K562 (cell line): ENCODE data around the gene DROSHA. TPM values are rescaled to one million over a fixed set of nuclear protein-coding genes. Genes with fewer than 3 reads are reported as not detected.

Experiments used
- ATAC-seq: fragments of 200-7000 bp; cut with Tn5 transposase; 3 replicates; pipeline ENCODE4 v1.9.1; 2020; ENCODE audit warnings: moderate library complexity
- BruUV-seq: library from RNA; stranded (reverse); fragments of 400-500 nt; replicated peaks from 2 replicates; lab custom pipeline; 2021; lab: Mats Ljungman, UMichigan
- CTCF ChIA-PET: fragments of 300-600 bp; formaldehyde crosslinking; extraction: SDS; loops from one replicate; lab custom pipeline; 2021; ENCODE audit warnings: low intra/inter-chr PET ratio; lab: Yijun Ruan, JAX
- POLR2A ChIA-PET: fragments of 300-600, 350-650 bp; sonication (Branson Sonifier 250); formaldehyde crosslinking; extraction: SDS; loops from one replicate; lab custom pipeline; 2021; ENCODE audit warnings: antibody characterized with exemption, inconsistent platforms; lab: Yijun Ruan, JAX
- DNase-seq, 4 experiments: peaks; one replicate each; pipeline versions ENCODE4 v3.0.0 to v3.0.0-alpha.2; 2011 to 2018; ENCODE audit warnings: low spot score in 3 of 4, mixed read lengths in 3 of 4; ENCODE audit errors: extremely low read depth in 1 of 4
- FAIRE-seq: peaks from 2 replicates; lab custom pipeline; 2011; peaks lifted over from hg19 to GRCh38; lab: Jason Lieb, UNC
- H2AFZ ChIP-seq: 2 replicates; pipeline ENCODE4 v1.6.0; 2011; ENCODE audit warnings: low read depth, low read length, control low read depth, inconsistent platforms
- H3K27ac ChIP-seq: fragments of 200-600 bp; 3 replicates; pipeline ENCODE4 v1.8.0; 2011; ENCODE audit warnings: low read depth, mild to moderate bottlenecking, control low read depth, inconsistent platforms, low read length, moderate library complexity, mixed read lengths; ENCODE audit errors: extremely low read depth
- H3K27me3 ChIP-seq, 2 experiments: fragments of 300-600 bp in 1 of 2; 2 replicates in 1 of 2; 3 replicates in 1 of 2; pipeline versions ENCODE4 v1.6.0 to v1.8.0; 2011; ENCODE audit warnings: inconsistent platforms in 2 of 2, low read length in 2 of 2, mild to moderate bottlenecking in 1 of 2, mixed read lengths in 1 of 2, moderate library complexity in 1 of 2; ENCODE audit not compliant: control insufficient read depth in 2 of 2, insufficient read depth in 2 of 2
- H3K36me3 ChIP-seq: fragments of 300-600 bp; 3 replicates; pipeline ENCODE4 v1.8.0; 2011; ENCODE audit warnings: mild to moderate bottlenecking, low read length, inconsistent platforms; ENCODE audit not compliant: control insufficient read depth, insufficient read depth
- H3K4me1 ChIP-seq, 2 experiments: fragments of 200-600 bp in 1 of 2; replicated peaks in 1 of 2; 2 replicates in 1 of 2; 3 replicates in 1 of 2; pipeline versions ENCODE4 v1.5.1 to v1.8.0; 2011; ENCODE audit warnings: inconsistent platforms in 2 of 2, low read length in 2 of 2, mild to moderate bottlenecking in 1 of 2, mixed read lengths in 1 of 2, moderate library complexity in 1 of 2; ENCODE audit not compliant: control insufficient read depth in 2 of 2, insufficient read depth in 2 of 2
- H3K4me2 ChIP-seq: 2 replicates; pipeline ENCODE4 v1.6.1; 2011; ENCODE audit warnings: low read length, control low read depth, inconsistent platforms, mixed read lengths; ENCODE audit not compliant: insufficient read depth
- H3K4me3 ChIP-seq: fragments of 200-600 bp; sonication (generic), shearing (Covaris generic); 2 replicates; pipeline ENCODE4 v1.5.1; 2016; ENCODE audit warnings: control low read depth, inconsistent platforms
- H3K79me2 ChIP-seq: fragments of 200-600 bp; 3 replicates; pipeline ENCODE4 v1.8.0; 2011; ENCODE audit warnings: low read length, inconsistent platforms; ENCODE audit not compliant: control insufficient read depth, insufficient read depth
- H3K9ac ChIP-seq, 2 experiments: 2 replicates each; pipeline versions ENCODE4 v1.6.0 to v1.6.1; 2011; ENCODE audit warnings: low read depth in 2 of 2, low read length in 2 of 2, control low read depth in 1 of 2, inconsistent platforms in 1 of 2, mild to moderate bottlenecking in 1 of 2, mixed read lengths in 1 of 2; ENCODE audit not compliant: insufficient read depth in 1 of 2
- H3K9me1 ChIP-seq: one replicate; pipeline ENCODE4 v1.6.0; 2011; ENCODE audit warnings: inconsistent platforms, mild to moderate bottlenecking, low read length, moderate library complexity; ENCODE audit not compliant: control insufficient read depth, insufficient read depth
- H3K9me3 ChIP-seq: replicated peaks from 2 replicates; pipeline ENCODE4 v1.5.1; 2011; ENCODE audit warnings: low read depth, low read length, inconsistent platforms; ENCODE audit not compliant: control insufficient read depth, insufficient read depth
- H4K20me1 ChIP-seq: replicated peaks from 2 replicates; pipeline ENCODE4 v1.6.1; 2011; ENCODE audit warnings: low read length, inconsistent platforms, mixed read lengths; ENCODE audit not compliant: control insufficient read depth, insufficient read depth
- ARHGAP35 ChIP-seq: fragments of 450-650 bp; IDR thresholded peaks from 2 replicates; pipeline ENCODE4 v1.6.1; 2018; ENCODE audit not compliant: partially characterized antibody
- ARID2 ChIP-seq: fragments of 450-650 bp; IDR thresholded peaks from 2 replicates; pipeline ENCODE4 v1.6.1; 2017; ENCODE audit warnings: antibody characterized with exemption, mild to moderate bottlenecking
- CAMTA2 ChIP-seq: fragments of 250-450 bp; sonication (Bioruptor Pico); conservative IDR thresholded peaks from 2 replicates; pipeline ENCODE4 v1.5.1; 2022
- CBX1 ChIP-seq: sonication (generic); IDR thresholded peaks from 2 replicates; pipeline ENCODE4 v1.6.1; 2016; ENCODE audit warnings: antibody characterized with exemption, low read depth, mild to moderate bottlenecking
- CEBPZ ChIP-seq: fragments of 150-350 bp; IDR thresholded peaks from 2 replicates; pipeline ENCODE4 v1.6.1; 2014; ENCODE audit warnings: low read depth, mild to moderate bottlenecking, low read length, borderline replicate concordance
- EGR1 ChIP-seq: fragments of 450-650 bp; conservative IDR thresholded peaks from 2 replicates; pipeline ENCODE4 v1.6.1; 2017; ENCODE audit warnings: mild to moderate bottlenecking
- GATAD2B ChIP-seq: fragments of 450-650 bp; IDR thresholded peaks from 2 replicates; pipeline ENCODE4 v1.6.1; 2017; ENCODE audit warnings: mild to moderate bottlenecking, borderline replicate concordance
- HLTF ChIP-seq: fragments of 450-650 bp; IDR thresholded peaks from 2 replicates; pipeline ENCODE4 v1.6.1; 2016
- LCOR ChIP-seq: sonication (generic); formaldehyde crosslinking; IDR thresholded peaks from 2 replicates; pipeline ENCODE4 v1.8.0; 2022; ENCODE audit warnings: mild to moderate bottlenecking, missing genetic modification reagents
- NRF1 ChIP-seq, 2 experiments: fragments of 450-650 bp; IDR thresholded peaks in 1 of 2; conservative IDR thresholded peaks in 1 of 2; 2 replicates each; pipeline ENCODE4 v1.6.1; 2014; ENCODE audit warnings: mild to moderate bottlenecking in 2 of 2
- USF1 ChIP-seq: sonication (generic); formaldehyde crosslinking; IDR thresholded peaks from 2 replicates; pipeline ENCODE4 v1.9.0; 2022; ENCODE audit warnings: mild to moderate bottlenecking, missing genetic modification reagents
- ZBTB11 ChIP-seq, 3 experiments: fragments of 200-800 bp in 1 of 3; fragments of 250-450 bp in 1 of 3; fragments of 450-650 bp in 1 of 3; sonication (Bioruptor Pico) in 1 of 3; sonication (Bioruptor generic) in 1 of 3; formaldehyde crosslinking in 1 of 3; IDR thresholded peaks; 2 replicates each; pipeline versions ENCODE4 v1.6.1 to v1.8.0; 2016 to 2022; ENCODE audit warnings: mild to moderate bottlenecking in 2 of 3, missing genetic modification characterization in 2 of 3, missing compliant biosample characterization in 1 of 3, moderate library complexity in 1 of 3
- ZNF134 ChIP-seq: fragments of 250-450 bp; sonication (Bioruptor Pico); conservative IDR thresholded peaks from 2 replicates; pipeline ENCODE4 v1.4.0; 2020
- ZNF23 ChIP-seq: fragments of 250-450 bp; sonication (Bioruptor Pico); IDR thresholded peaks from 2 replicates; pipeline ENCODE4 v1.4.0; 2020; ENCODE audit warnings: mild to moderate bottlenecking
- ZNF75A ChIP-seq: fragments of 450-650 bp; formaldehyde crosslinking; IDR thresholded peaks from 2 replicates; pipeline ENCODE4 v1.4.0; 2020; ENCODE audit warnings: mild to moderate bottlenecking
- WGBS: fragments of 100-300 bp; shearing (Covaris generic); methylation state at CpG from one replicate; pipeline ENCODE4 v1.1.6; 2016; ENCODE audit warnings: low coverage, mixed read lengths; ENCODE audit not compliant: insufficient coverage; ENCODE audit errors: missing lambda C conversion rate; 5-methylcytosine and 5-hydroxymethylcytosine counted together
- in situ Hi-C: fragments of 300-500 bp; cut with MboI; formaldehyde crosslinking; loops from 4 replicates; pipeline ENCODE4 v1.15.0; 2018; ENCODE audit warnings: inconsistent platforms, mixed read lengths
- intact Hi-C: fragments of 100-400 bp; cut with micrococcal nuclease; formaldehyde crosslinking; loops from 2 replicates; pipeline ENCODE4 v1.14.2; 2022
- polyA plus RNA-seq, 8 experiments: library from polyadenylated mRNA; depleted of rRNA in 4 of 8; stranded (reverse) in 5 of 8; unstranded in 3 of 8; fragments of >200 nt; fragmentation: Nextera tagmentation in 2 of 8; fragmentation: Illumina TruSeq in 1 of 8; extraction: Ambion mirVana in 2 of 8; extraction: Trizol in 1 of 8; gene quantifications; 2 replicates each; pipeline versions ENCODE4 v1.2.1 to v1.2.3, GENCODE V29; 2011 to 2014; ENCODE audit warnings: inconsistent platforms in 1 of 8, missing spikeins in 1 of 8
- total RNA-seq, 7 experiments: library from RNA; depleted of rRNA in 6 of 7; stranded (reverse); fragments of >200 nt in 6 of 7; fragmentation: Illumina TruSeq in 2 of 7; extraction: Trizol in 2 of 7; gene quantifications; 2 replicates each; pipeline versions ENCODE4 v1.2.1 to v1.2.3, GENCODE V29; 2011 to 2021; ENCODE audit warnings: low replicate concordance in 1 of 7

DROSHA gene
- total and polyA plus RNA-seq, 9 of the 15 experiments (the other 6 are each of a cell fraction or from before 2014, with no cell fraction given), result 52.5 to 109 (median 68.9) TPM

- no peaks in the 10 kb centered on the region for H3K4me1 ChIP-seq
- no TSS peak for BruUV-seq
- H3K9me3 ChIP-seq, result no peaks in the 10 kb centered on the region
- intact Hi-C loops (no loop called here), in situ Hi-C loops (no loop called here)
- no peaks in the 10 kb centered on the region for H3K79me2 ChIP-seq
- H4K20me1 ChIP-seq, result no peaks in the 10 kb centered on the region
- no peak overlapping the region for H3K9ac ChIP-seq
- DNase-seq, result no peak
- no peak overlapping the region for H3K4me3 ChIP-seq
- no peaks in the 10 kb centered on the region for H3K27me3 ChIP-seq
- H3K4me2 ChIP-seq, result no peak overlapping the region
- ChIA-PET CTCF (no interaction called here), POLR2A (no interaction called here)
- no peaks in the 10 kb centered on the region for H3K9me1 ChIP-seq
- H3K27ac ChIP-seq, result no peak overlapping the region
- no peak overlapping the region for H2AFZ ChIP-seq
- ATAC-seq, result no peak
- H3K36me3 ChIP-seq, result peaks cover 92% of the 10 kb centered on the region
- no peak for FAIRE-seq
- 90% methylated on average over 5 of the region's 5 CpGs for WGBS
- TF ChIP-seq ZNF134 (no peak), HLTF (no peak), ZNF75A (CRISPR knock-in tag) (no peak), CBX1 (no peak), ARHGAP35 (no peak), CEBPZ (no peak), GATAD2B (no peak), EGR1 (no peak), NRF1 (conservative IDR thresholded peaks at IDR 0.05 in 1 of 2, IDR thresholded peaks at IDR 0.05 in 1 of 2) (no peak), ZBTB11 (CRISPR knock-in tag; IDR thresholded peaks at IDR 0.05) (no peak), LCOR (CRISPR knock-in tag) (no peak), ARID2 (no peak), USF1 (CRISPR knock-in tag) (no peak), ZNF23 (CRISPR knock-in tag) (no peak), CAMTA2 (CRISPR knock-in tag) (no peak)
Measured at GRCh38 chr5:31417512-31417911, 114.4 kb downstream of the DROSHA start.
